Activated T-cell treated with anti-CD3 and anti-CD28 coated beads, Interleukin-2, amount 50 U/mL, for 72 hours (primary cell): ENCODE results near the gene FSTL3. TPM values are rescaled to one million over a fixed set of nuclear protein-coding genes. Genes with fewer than 3 reads are reported as not detected.

Experiments
- ATAC-seq, 2 donors: fragments of 150-1000 bp; cut with Tn5 transposase; replicated peaks in 1 of 2; 2 replicates each; pipeline ENCODE4 v1.10.0; 2021; ENCODE audit warnings: moderate library complexity in 2 of 2, mild to moderate bottlenecking in 1 of 2
- DNase-seq, 2 donors: peaks; one replicate each; pipeline ENCODE4 v3.0.0; 2021 to 2022; ENCODE audit warnings: mixed read lengths in 1 of 2
- H3K27ac Mint-ChIP-seq: one replicate; pipeline ENCODE4 v1.8.0; 2022; ENCODE audit warnings: mild to moderate bottlenecking, moderate library complexity, mixed read lengths
- H3K27me3 Mint-ChIP-seq: one replicate; pipeline ENCODE4 v1.8.0; 2022; ENCODE audit warnings: low read depth, mixed read lengths
- H3K36me3 Mint-ChIP-seq, 2 donors: one replicate each; pipeline ENCODE4 v1.8.0; 2022; ENCODE audit warnings: mixed read lengths in 2 of 2, mild to moderate bottlenecking in 1 of 2; ENCODE audit not compliant: insufficient read depth in 2 of 2
- H3K4me1 Mint-ChIP-seq: one replicate; pipeline ENCODE4 v1.8.0; 2022; ENCODE audit warnings: low read depth, mixed read lengths
- H3K4me3 Mint-ChIP-seq, 2 donors: one replicate each; pipeline ENCODE4 v1.8.0; 2022; ENCODE audit warnings: mild to moderate bottlenecking in 2 of 2, mixed read lengths in 2 of 2, moderate library complexity in 2 of 2
- H3K9me3 Mint-ChIP-seq, 2 donors: one replicate each; pipeline ENCODE4 v1.8.0; 2022; ENCODE audit warnings: mixed read lengths in 2 of 2
- total RNA-seq, 2 donors: library from RNA; stranded (reverse); gene quantifications; one replicate each; pipeline ENCODE4 v1.2.3, GENCODE V29; 2022

Gene FSTL3
- total RNA-seq, 2 donors from 2014 or later, result 10.0 to 11.4 TPM

- Mint-ChIP-seq H3K27me3 (no peaks in the 10 kb centered on the region), H3K9me3 (no peaks in the 10 kb centered on the region), H3K27ac (no peak overlapping the region)
Measured at GRCh38 chr19:677201-677600, 1.0 kb downstream of the FSTL3 start.

GRCh38 chr19:677601-678436 is 1.6 kb downstream of the FSTL3 start:
- Mint-ChIP-seq H3K27ac (no peak overlapping the region), H3K4me3 (no peak overlapping the region), H3K9me3 (no peaks in the 10 kb centered on the region), H3K27me3 (no peaks in the 10 kb centered on the region), H3K36me3 (no peaks in the 10 kb centered on the region), H3K4me1 (no peaks in the 10 kb centered on the region)
- DNase-seq, result no peak
- no peak for ATAC-seq

More at GRCh38 chr19:677201-677600, 1.0 kb downstream of the FSTL3 start:
- Mint-ChIP-seq H3K4me3 (no peak overlapping the region), H3K4me1 (no peaks in the 10 kb centered on the region), H3K36me3 (no peaks in the 10 kb centered on the region)
- ATAC-seq (no peak), DNase-seq (no peak)

GRCh38 chr19:678791-679388 is 2.7 kb downstream of the FSTL3 start:
- Mint-ChIP-seq H3K36me3 (no peaks in the 10 kb centered on the region), H3K9me3 (no peaks in the 10 kb centered on the region), H3K4me3 (peak overlapping the region; percentile 60 to 75), H3K27ac (no peak overlapping the region), H3K27me3 (no peaks in the 10 kb centered on the region), H3K4me1 (no peaks in the 10 kb centered on the region)
- ATAC-seq, result no peak
- DNase-seq, result no peak

- Mint-ChIP-seq H3K27ac (no peak overlapping the region), H3K36me3 (no peaks in the 10 kb centered on the region), H3K27me3 (no peaks in the 10 kb centered on the region), H3K4me1 (no peaks in the 10 kb centered on the region), H3K9me3 (no peaks in the 10 kb centered on the region), H3K4me3 (peak overlapping the region; percentile 74 to 75)
- ATAC-seq, result peak; percentile 1 to 6
- DNase-seq, result peak; percentile 47 to 52
Measured at GRCh38 chr19:679418-680286, 3.5 kb downstream of the FSTL3 start.

- Mint-ChIP-seq H3K27ac (peak overlapping the region; percentile 99), H3K4me3 (peak overlapping the region; percentile 79 to 90), H3K4me1 (no peaks in the 10 kb centered on the region), H3K9me3 (no peaks in the 10 kb centered on the region), H3K36me3 (no peaks in the 10 kb centered on the region), H3K27me3 (no peaks in the 10 kb centered on the region)
- DNase-seq, result peak; percentile 99
- ATAC-seq, result peak; percentile 83 to 84
Measured at GRCh38 chr19:680287-681028, 4.3 kb downstream of the FSTL3 start.

- ATAC-seq, result no peak
- Mint-ChIP-seq H3K27ac (peak overlapping the region; percentile 99), H3K4me1 (no peaks in the 10 kb centered on the region), H3K27me3 (no peaks in the 10 kb centered on the region), H3K4me3 (peak overlapping the region; percentile 79 to 90), H3K9me3 (no peaks in the 10 kb centered on the region), H3K36me3 (no peaks in the 10 kb centered on the region)
- peak; percentile 34 to 98 for DNase-seq
Measured at GRCh38 chr19:681029-682019, 5.1 kb downstream of the FSTL3 start.

- no peak overlapping the region for H3K4me3 Mint-ChIP-seq
- ATAC-seq, result no peak
Measured at GRCh38 chr19:682678-683320, 6.6 kb downstream of the FSTL3 start.

GRCh38 chr19:685454-685931 is 9.3 kb downstream of the FSTL3 start:
- no peak overlapping the region for H3K27ac Mint-ChIP-seq
- no peaks in the 10 kb centered on the region for H3K27me3 Mint-ChIP-seq
- H3K36me3 Mint-ChIP-seq, result no peaks in the 10 kb centered on the region
- no peaks in the 10 kb centered on the region for H3K4me1 Mint-ChIP-seq
- H3K9me3 Mint-ChIP-seq, result no peaks in the 10 kb centered on the region
- no peak overlapping the region for H3K4me3 Mint-ChIP-seq
- DNase-seq (no peak), ATAC-seq (no peak)

More at GRCh38 chr19:682678-683320, 6.6 kb downstream of the FSTL3 start:
- no peaks in the 10 kb centered on the region for H3K4me1 Mint-ChIP-seq
- no peaks in the 10 kb centered on the region for H3K36me3 Mint-ChIP-seq
- no peaks in the 10 kb centered on the region for H3K27me3 Mint-ChIP-seq
- no peak overlapping the region for H3K27ac Mint-ChIP-seq
- no peak for DNase-seq
- no peaks in the 10 kb centered on the region for H3K9me3 Mint-ChIP-seq

- Mint-ChIP-seq H3K27ac (no peak overlapping the region), H3K4me1 (no peaks in the 10 kb centered on the region), H3K9me3 (no peaks in the 10 kb centered on the region), H3K4me3 (no peak overlapping the region), H3K27me3 (no peaks in the 10 kb centered on the region), H3K36me3 (no peaks in the 10 kb centered on the region)
- no peak for ATAC-seq
- DNase-seq, result no peak
Measured at GRCh38 chr19:686589-687297, 10.6 kb downstream of the FSTL3 start.

- DNase-seq (no peak), ATAC-seq (no peak)
- Mint-ChIP-seq H3K9me3 (no peaks in the 10 kb centered on the region), H3K27ac (no peak overlapping the region), H3K4me1 (no peaks in the 10 kb centered on the region), H3K4me3 (no peak overlapping the region), H3K36me3 (no peaks in the 10 kb centered on the region), H3K27me3 (no peaks in the 10 kb centered on the region)
Measured at GRCh38 chr19:687569-688166, 11.5 kb downstream of the FSTL3 start.
